Measurements from ENCODE around the gene S100A2.

The S100A2 gene

DNA sequence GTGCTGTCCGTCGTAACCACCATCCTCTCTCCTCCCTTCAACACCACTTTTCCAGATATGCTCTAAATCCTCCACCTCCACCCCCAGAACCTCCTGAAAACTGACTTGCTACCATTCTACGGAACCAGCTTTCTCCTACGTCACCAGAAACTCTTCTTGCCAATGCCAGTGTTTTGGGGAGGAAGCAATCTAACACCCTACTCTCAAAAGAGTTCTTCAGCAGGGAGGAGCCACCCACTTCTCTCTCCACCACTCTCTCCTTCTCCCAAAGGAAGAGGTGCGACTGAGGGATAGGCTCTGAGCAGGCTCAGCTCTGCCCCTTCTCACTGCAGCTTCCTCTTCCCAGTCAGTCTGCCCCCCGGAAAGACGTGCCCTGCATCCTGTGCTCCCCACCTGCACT, 6.1 kb upstream of the S100A2 start:
- Histone ChIP-seq H2BK5ac (ENCODE audit: low read length) (no peak overlapping the region), H3K4me2 (ENCODE audit: insufficient read depth, low read length, poor library complexity, severe bottlenecking) (no peak overlapping the region), H3K36me3 (replicated peaks in 1 of 2; ENCODE audit: control insufficient read depth in 2 of 2, insufficient read depth in 2 of 2, low read length in 2 of 2) (no peaks in the 10 kb centered on the region), H4K8ac (ENCODE audit: low read depth, low read length) (no peak overlapping the region), H2AFZ (ENCODE audit: low read length) (peak overlapping the region; percentile 62), H3K4ac (ENCODE audit: low read length) (no peak overlapping the region), H2AK5ac (ENCODE audit: low read depth, low read length) (no peak overlapping the region), H3K9ac (ENCODE audit: low read depth, low read length, poor library complexity) (no peak overlapping the region), H3K27me3 (ENCODE audit: control insufficient read depth in 3 of 3, insufficient read depth in 3 of 3, low read depth in 1 of 3, low read length in 3 of 3) (no peaks in the 10 kb centered on the region), H4K91ac (ENCODE audit: low read depth, low read length, poor library complexity) (no peak overlapping the region), H3K27ac (replicated peaks; ENCODE audit: low read length) (no peak overlapping the region), H2BK120ac (ENCODE audit: low read depth, low read length) (peak overlapping the region; percentile 2), H3K4me1 (ENCODE audit: control insufficient read depth in 2 of 2, insufficient read depth in 1 of 2, low read depth in 1 of 2, low read length in 2 of 2) (peaks cover 14 to 16% of the 10 kb centered on the region in 2 donors), H2BK12ac (ENCODE audit: low read length) (no peak overlapping the region), H3K4me3 (ENCODE audit: low read length in 2 of 2) (no peak overlapping the region), H2BK15ac (ENCODE audit: low read length) (no peak overlapping the region), H3K9me3 (replicated peaks in 1 of 2; ENCODE audit: control insufficient read depth in 2 of 2, insufficient read depth in 1 of 2, low read depth in 1 of 2, low read length in 2 of 2) (no peaks in the 10 kb centered on the region), H3K79me1 (ENCODE audit: low read depth, low read length) (no peaks in the 10 kb centered on the region), H3K14ac (ENCODE audit: low read length) (peak overlapping the region; percentile 2), H3K23ac (ENCODE audit: low read depth, low read length, poor library complexity) (no peak overlapping the region), H3K18ac (ENCODE audit: low read length) (no peak overlapping the region)
- WGBS, 2 donors (ENCODE audit: extremely low coverage in 2 of 2, insufficient read length in 2 of 2, insufficient replicate concordance in 1 of 2): no CpG with 5 or more reads among the region's 7 CpGs
- DNase-seq (ENCODE audit: low spot score): no peak

DNA sequence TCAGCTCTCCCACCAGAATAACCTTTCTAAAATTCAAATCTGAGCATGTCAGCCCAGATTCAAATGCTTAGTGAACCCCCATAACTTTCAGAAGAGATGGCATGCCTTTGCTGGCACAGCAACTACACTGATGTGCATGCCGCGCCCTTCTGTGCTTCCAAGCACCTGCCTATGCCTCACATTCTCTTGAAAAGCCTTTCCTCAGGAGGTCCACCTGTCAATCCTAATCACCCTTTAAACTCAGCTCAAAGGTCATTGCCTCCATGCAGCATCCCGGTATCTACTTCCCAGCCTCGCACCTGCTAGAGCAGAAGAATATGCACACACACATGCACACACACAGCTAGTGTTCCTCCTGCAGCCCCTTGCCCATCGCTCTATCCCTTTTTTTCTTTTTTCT, 5.2 kb upstream of the S100A2 start:
- Histone ChIP-seq H2BK120ac (ENCODE audit: low read depth, low read length) (no peak overlapping the region), H2BK12ac (ENCODE audit: low read length) (no peak overlapping the region), H2BK5ac (ENCODE audit: low read length) (no peak overlapping the region), H3K14ac (ENCODE audit: low read length) (no peak overlapping the region), H3K4ac (ENCODE audit: low read length) (no peak overlapping the region), H3K27me3 (ENCODE audit: control insufficient read depth in 3 of 3, insufficient read depth in 3 of 3, low read depth in 1 of 3, low read length in 3 of 3) (no peaks in the 10 kb centered on the region), H4K8ac (ENCODE audit: low read depth, low read length) (no peak overlapping the region), H2AFZ (ENCODE audit: low read length) (no peak overlapping the region), H3K9me3 (replicated peaks in 1 of 2; ENCODE audit: control insufficient read depth in 2 of 2, insufficient read depth in 1 of 2, low read depth in 1 of 2, low read length in 2 of 2) (no peaks in the 10 kb centered on the region), H3K79me1 (ENCODE audit: low read depth, low read length) (no peaks in the 10 kb centered on the region), H4K91ac (ENCODE audit: low read depth, low read length, poor library complexity) (no peak overlapping the region), H3K36me3 (replicated peaks in 1 of 2; ENCODE audit: control insufficient read depth in 2 of 2, insufficient read depth in 2 of 2, low read length in 2 of 2) (no peaks in the 10 kb centered on the region), H3K4me1 (ENCODE audit: control insufficient read depth in 2 of 2, insufficient read depth in 1 of 2, low read depth in 1 of 2, low read length in 2 of 2) (peaks cover 19 to 24% of the 10 kb centered on the region in 2 donors), H3K4me2 (ENCODE audit: insufficient read depth, low read length, poor library complexity, severe bottlenecking) (no peak overlapping the region), H3K23ac (ENCODE audit: low read depth, low read length, poor library complexity) (no peak overlapping the region), H3K4me3 (ENCODE audit: low read length in 2 of 2) (no peak overlapping the region), H3K18ac (ENCODE audit: low read length) (no peak overlapping the region), H3K27ac (replicated peaks; ENCODE audit: low read length) (no peak overlapping the region), H3K9ac (ENCODE audit: low read depth, low read length, poor library complexity) (peak overlapping the region; percentile 61), H2AK5ac (ENCODE audit: low read depth, low read length) (no peak overlapping the region), H2BK15ac (ENCODE audit: low read length) (no peak overlapping the region)
- DNase-seq (ENCODE audit: low spot score): no peak
- no CpG with 5 or more reads among the region's 5 CpGs for WGBS, 2 donors (ENCODE audit: extremely low coverage in 2 of 2, insufficient read length in 2 of 2, insufficient replicate concordance in 1 of 2)

DNA sequence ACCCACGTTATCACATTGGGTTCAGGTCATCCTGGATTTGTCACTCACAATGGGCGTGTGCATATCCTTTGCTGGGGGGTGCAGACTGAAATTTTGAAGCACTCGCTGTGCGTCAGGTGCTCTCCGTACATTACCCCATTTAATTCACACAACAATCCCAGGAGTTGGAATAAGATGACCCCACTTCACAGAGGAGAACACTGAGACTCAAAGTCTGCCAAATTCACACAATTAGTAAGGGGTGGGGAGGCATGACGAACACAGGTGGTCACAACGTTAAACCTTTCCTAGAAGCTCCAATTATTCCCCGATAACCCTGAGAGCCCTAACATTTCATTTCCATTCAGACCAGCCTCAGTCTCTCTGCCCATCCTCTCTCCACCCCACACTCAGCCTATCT, 3.8 kb upstream of the S100A2 start:
- no peak overlapping the region for H3K18ac ChIP-seq (ENCODE audit: low read length)
- H2AK5ac ChIP-seq (ENCODE audit: low read depth, low read length): no peak overlapping the region
- H3K79me1 ChIP-seq (ENCODE audit: low read depth, low read length): no peaks in the 10 kb centered on the region
- H4K91ac ChIP-seq (ENCODE audit: low read depth, low read length, poor library complexity): no peak overlapping the region
- H2BK15ac ChIP-seq (ENCODE audit: low read length): peak overlapping the region; percentile 38
- no peak for DNase-seq (ENCODE audit: low spot score)
- H3K9me3 ChIP-seq (replicated peaks in 1 of 2; ENCODE audit: control insufficient read depth in 2 of 2, insufficient read depth in 1 of 2, low read depth in 1 of 2, low read length in 2 of 2): no peaks in the 10 kb centered on the region
- no peak overlapping the region for H3K9ac ChIP-seq (ENCODE audit: low read depth, low read length, poor library complexity)
- no peak overlapping the region for H3K27ac ChIP-seq (replicated peaks; ENCODE audit: low read length)
- H2BK12ac ChIP-seq (ENCODE audit: low read length): no peak overlapping the region
- H2BK5ac ChIP-seq (ENCODE audit: low read length): no peak overlapping the region
- no peaks in the 10 kb centered on the region for H3K27me3 ChIP-seq (ENCODE audit: control insufficient read depth in 3 of 3, insufficient read depth in 3 of 3, low read depth in 1 of 3, low read length in 3 of 3)
- H2AFZ ChIP-seq (ENCODE audit: low read length): no peak overlapping the region
- no peaks in the 10 kb centered on the region for H3K36me3 ChIP-seq (replicated peaks in 1 of 2; ENCODE audit: control insufficient read depth in 2 of 2, insufficient read depth in 2 of 2, low read length in 2 of 2)
- H3K4me2 ChIP-seq (ENCODE audit: insufficient read depth, low read length, poor library complexity, severe bottlenecking): no peak overlapping the region
- H3K23ac ChIP-seq (ENCODE audit: low read depth, low read length, poor library complexity): no peak overlapping the region
- H3K4ac ChIP-seq (ENCODE audit: low read length): no peak overlapping the region
- no peak overlapping the region for H4K8ac ChIP-seq (ENCODE audit: low read depth, low read length)
- WGBS, 2 donors (ENCODE audit: extremely low coverage in 2 of 2, insufficient read length in 2 of 2, insufficient replicate concordance in 1 of 2): no CpG with 5 or more reads among the region's 8 CpGs
- H3K14ac ChIP-seq (ENCODE audit: low read length): no peak overlapping the region
- peaks cover 22 to 26% of the 10 kb centered on the region in 2 donors for H3K4me1 ChIP-seq (ENCODE audit: control insufficient read depth in 2 of 2, insufficient read depth in 1 of 2, low read depth in 1 of 2, low read length in 2 of 2)
- H2BK120ac ChIP-seq (ENCODE audit: low read depth, low read length): no peak overlapping the region
- H3K4me3 ChIP-seq (ENCODE audit: low read length in 2 of 2): no peak overlapping the region

DNA sequence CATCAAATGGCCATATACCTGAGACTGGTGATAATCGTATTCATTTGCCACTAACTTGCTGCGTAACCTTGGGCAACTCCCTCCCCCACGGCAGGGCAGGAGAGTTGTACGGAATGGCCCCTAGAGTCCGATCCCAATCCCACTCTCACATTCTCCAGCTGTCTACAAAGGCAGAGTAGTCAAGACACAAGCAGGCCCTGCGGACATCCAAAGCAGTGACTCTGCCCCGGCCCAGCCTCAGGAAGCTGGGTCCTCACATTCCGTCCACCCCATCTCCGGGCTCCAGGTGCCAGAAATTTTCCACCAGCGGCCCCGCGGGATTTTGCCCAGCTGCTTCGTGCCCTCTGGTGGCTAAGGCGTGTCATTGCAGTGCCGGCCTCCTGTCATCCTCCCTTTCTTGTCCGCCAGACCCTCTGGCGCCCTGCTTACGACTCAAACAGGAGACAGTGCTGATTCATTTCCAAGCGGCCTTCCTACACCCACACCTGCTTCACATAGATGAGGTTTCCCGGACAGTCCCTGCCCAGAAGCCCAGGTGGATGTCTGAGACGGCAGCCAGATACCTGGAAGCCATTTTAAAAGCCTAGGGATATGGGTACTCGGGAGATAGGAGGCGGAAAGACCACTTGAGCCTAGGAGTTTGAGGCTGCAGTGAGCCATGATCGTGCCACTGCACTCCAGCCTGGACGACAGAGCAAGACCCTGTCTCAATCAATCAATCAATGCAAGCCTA, 2.9 kb upstream of the S100A2 start:
- H3K27me3 ChIP-seq (ENCODE audit: control insufficient read depth in 3 of 3, insufficient read depth in 3 of 3, low read depth in 1 of 3, low read length in 3 of 3): no peaks in the 10 kb centered on the region
- peak overlapping the region; percentile 29 for H3K27ac ChIP-seq (replicated peaks; ENCODE audit: low read length)
- H2AK5ac ChIP-seq (ENCODE audit: low read depth, low read length): peak overlapping the region; percentile 10
- peaks cover 22 to 26% of the 10 kb centered on the region in 2 donors for H3K4me1 ChIP-seq (ENCODE audit: control insufficient read depth in 2 of 2, insufficient read depth in 1 of 2, low read depth in 1 of 2, low read length in 2 of 2)
- no peaks in the 10 kb centered on the region for H3K36me3 ChIP-seq (replicated peaks in 1 of 2; ENCODE audit: control insufficient read depth in 2 of 2, insufficient read depth in 2 of 2, low read length in 2 of 2)
- H3K9ac ChIP-seq (ENCODE audit: low read depth, low read length, poor library complexity): no peak overlapping the region
- peak overlapping the region; percentile 91 for H2AFZ ChIP-seq (ENCODE audit: low read length)
- H3K23ac ChIP-seq (ENCODE audit: low read depth, low read length, poor library complexity): no peak overlapping the region
- H3K79me1 ChIP-seq (ENCODE audit: low read depth, low read length): no peaks in the 10 kb centered on the region
- WGBS, 2 donors (ENCODE audit: extremely low coverage in 2 of 2, insufficient read length in 2 of 2, insufficient replicate concordance in 1 of 2): no CpG with 5 or more reads among the region's 25 CpGs
- no peak overlapping the region for H2BK5ac ChIP-seq (ENCODE audit: low read length)
- no peak overlapping the region for H2BK12ac ChIP-seq (ENCODE audit: low read length)
- H3K14ac ChIP-seq (ENCODE audit: low read length): no peak overlapping the region
- peak overlapping the region; percentile 38 for H2BK15ac ChIP-seq (ENCODE audit: low read length)
- peak overlapping the region; percentile 86 for H3K18ac ChIP-seq (ENCODE audit: low read length)
- no peak overlapping the region for H3K4me3 ChIP-seq (ENCODE audit: low read length in 2 of 2)
- peak; percentile 88 for DNase-seq (ENCODE audit: low spot score)
- H2BK120ac ChIP-seq (ENCODE audit: low read depth, low read length): peak overlapping the region; percentile 18
- peak overlapping the region; percentile 27 for H3K4me2 ChIP-seq (ENCODE audit: insufficient read depth, low read length, poor library complexity, severe bottlenecking)
- no peaks in the 10 kb centered on the region for H3K9me3 ChIP-seq (replicated peaks in 1 of 2; ENCODE audit: control insufficient read depth in 2 of 2, insufficient read depth in 1 of 2, low read depth in 1 of 2, low read length in 2 of 2)
- no peak overlapping the region for H3K4ac ChIP-seq (ENCODE audit: low read length)
- no peak overlapping the region for H4K91ac ChIP-seq (ENCODE audit: low read depth, low read length, poor library complexity)
- H4K8ac ChIP-seq (ENCODE audit: low read depth, low read length): no peak overlapping the region

Measured in neuronal stem cell (in vitro differentiated cells).